ENCODE data around the gene GIMAP1. TPM values are rescaled to one million over a fixed set of nuclear protein-coding genes. Genes with fewer than 3 reads are reported as not detected.

Gene GIMAP1
- total RNA-seq, 1 donor from 2014 or later, result not detected

- DNase-seq (ENCODE audit: low read depth), result no peak
Measured at GRCh38 chr7:150748376-150748775, 32.0 kb downstream of the GIMAP1 start.

- no peak for DNase-seq (ENCODE audit: low read depth)
Measured at GRCh38 chr7:150751702-150752101, 35.3 kb downstream of the GIMAP1 start.

- DNase-seq (ENCODE audit: low read depth), result no peak
Measured at GRCh38 chr7:150753239-150753638, 36.8 kb downstream of the GIMAP1 start.

GRCh38 chr7:150753826-150754603, 37.6 kb downstream of the GIMAP1 start:
- DNase-seq (ENCODE audit: low read depth), result no peak

- no peak for DNase-seq (ENCODE audit: low read depth)
Measured at GRCh38 chr7:150754951-150755350, 38.5 kb downstream of the GIMAP1 start.

- no peak for DNase-seq (ENCODE audit: low read depth)
Measured at GRCh38 chr7:150755473-150756099, 39.2 kb downstream of the GIMAP1 start.

GRCh38 chr7:150756166-150756565, 39.8 kb downstream of the GIMAP1 start:
- DNase-seq (ENCODE audit: low read depth), result no peak

- DNase-seq (ENCODE audit: low read depth), result no peak
Measured at GRCh38 chr7:150756858-150757257, 40.4 kb downstream of the GIMAP1 start.

GRCh38 chr7:150759479-150759878, 43.1 kb downstream of the GIMAP1 start:
- DNase-seq (ENCODE audit: low read depth), result no peak

GRCh38 chr7:150766334-150766709, 49.9 kb downstream of the GIMAP1 start:
- no peak for DNase-seq (ENCODE audit: low read depth)

GRCh38 chr7:150769768-150770167, 53.4 kb downstream of the GIMAP1 start:
- DNase-seq (ENCODE audit: low read depth), result no peak

Other genes with a start within 250 kb of the GIMAP1 start
- gene GIMAP7, start 201.7 kb upstream of the GIMAP1 start, total RNA-seq, result 0.05 and 0.35 TPM in 2 replicates
- gene GIMAP4, start 149.2 kb upstream of the GIMAP1 start, total RNA-seq, result 2.1 TPM in 1 of 2 replicates, not detected in the other
- gene GIMAP6, start 84.2 kb upstream of the GIMAP1 start, total RNA-seq, result 0.15 and 0.35 TPM in 2 replicates
- gene GIMAP2, start 30.9 kb upstream of the GIMAP1 start, total RNA-seq, result 0.85 and 1.2 TPM in 2 replicates
- 0.20 and 0.35 TPM in 2 replicates for gene GIMAP5, start 20.8 kb downstream of the GIMAP1 start, total RNA-seq
- gene TMEM176B, start 83.8 kb downstream of the GIMAP1 start, total RNA-seq, result 0.75 and 1.0 TPM in 2 replicates
- 0.35 TPM in 1 of 2 replicates, not detected in the other for gene TMEM176A, start 84.2 kb downstream of the GIMAP1 start, total RNA-seq
- gene AOC1, start 135.9 kb downstream of the GIMAP1 start, total RNA-seq, result 6.1 and 6.4 TPM in 2 replicates